Esophagus muscularis mucosa (tissue), 3 donors: ENCODE measurements around the gene CORO6.

ENCODE experiments used
- CTCF ChIP-seq, 3 experiments: fragments of 200-600 bp in 2 of 3; fragments of 450-650 bp in 1 of 3; sonication (generic) in 2 of 3; IDR thresholded peaks; one replicate each; pipeline ENCODE4 v1.5.1; 2017 to 2019; ENCODE audit warnings: antibody characterized with exemption in 3 of 3, mild to moderate bottlenecking in 2 of 3, moderate library complexity in 1 of 3
- POLR2A ChIP-seq: fragments of 450-650 bp; IDR thresholded peaks from one replicate; pipeline ENCODE4 v1.6.1; 2017; ENCODE audit warnings: antibody characterized with exemption, moderate library complexity, mild to moderate bottlenecking, low read depth
- POLR2AphosphoS5 ChIP-seq, 2 donors: sonication (generic); formaldehyde crosslinking; IDR thresholded peaks; one replicate each; pipeline ENCODE4 v1.6.1; 2017; ENCODE audit warnings: antibody characterized with exemption in 2 of 2

DNA sequence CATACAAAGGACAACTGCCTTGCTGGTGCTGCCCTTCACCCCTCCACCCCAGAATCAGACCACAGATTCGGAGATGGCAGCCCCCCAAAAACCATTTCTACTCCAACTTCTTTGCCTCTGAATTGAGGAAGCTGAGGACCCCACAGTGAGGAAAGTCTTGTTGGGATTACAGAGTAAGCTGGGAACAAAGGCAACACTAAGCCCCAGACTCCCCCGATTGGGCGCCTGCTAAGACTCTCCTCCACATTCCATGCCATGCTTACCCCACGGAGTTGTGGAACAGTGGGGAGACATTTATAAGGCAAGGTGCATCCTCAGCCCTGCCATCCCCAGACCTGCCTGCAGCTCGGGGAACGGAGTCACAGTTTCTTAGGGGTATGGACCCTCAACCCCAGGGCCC, 35.1 kb downstream of the CORO6 start:
- no peak for TF ChIP-seq CTCF (IDR thresholded peaks at IDR 0.05)
- no peak for TF ChIP-seq POLR2A
- TF ChIP-seq POLR2AphosphoS5 (IDR thresholded peaks at IDR 0.05) = no peak
